Endodermal cell (in vitro differentiated cells): ENCODE results near the gene CX3CR1. TPM values are rescaled to one million over a fixed set of nuclear protein-coding genes. Genes with fewer than 3 reads are reported as not detected.

Experiments used
- DNase-seq: peaks from one replicate; pipeline ENCODE4 v3.0.0-alpha.2; 2017
- H3K27ac ChIP-seq: 2 replicates; pipeline ENCODE4 v1.5.1; 2013; ENCODE audit warnings: mild to moderate bottlenecking, low read depth, low read length, moderate library complexity
- H3K27me3 ChIP-seq: 2 replicates; pipeline ENCODE4 v1.6.1; 2013; ENCODE audit warnings: mild to moderate bottlenecking, low read length, moderate library complexity; ENCODE audit not compliant: insufficient read depth, control insufficient read depth, poor library complexity, severe bottlenecking
- H3K36me3 ChIP-seq: 2 replicates; pipeline ENCODE4 v1.7.0; 2013; ENCODE audit warnings: mild to moderate bottlenecking, low read length, moderate library complexity; ENCODE audit not compliant: control insufficient read depth, insufficient read depth
- H3K4me1 ChIP-seq: one replicate; pipeline ENCODE4 v1.7.0; 2013; ENCODE audit warnings: low read length; ENCODE audit not compliant: control insufficient read depth, insufficient read depth
- H3K4me3 ChIP-seq: 2 replicates; pipeline ENCODE4 v1.5.1; 2013; ENCODE audit warnings: mild to moderate bottlenecking, low read length, moderate library complexity
- H3K9ac ChIP-seq: 2 replicates; pipeline ENCODE4 v1.6.1; 2013; ENCODE audit warnings: mild to moderate bottlenecking, low read length, moderate library complexity; ENCODE audit not compliant: poor library complexity, severe bottlenecking; ENCODE audit errors: extremely low read depth
- H3K9me3 ChIP-seq: 2 replicates; pipeline ENCODE4 v1.6.1; 2013; ENCODE audit warnings: mild to moderate bottlenecking, low read length, moderate library complexity; ENCODE audit not compliant: control insufficient read depth
- H3K27ac Mint-ChIP-seq: 2 replicates; pipeline ENCODE4 v1.8.0; 2020; ENCODE audit warnings: mixed read lengths
- H3K27me3 Mint-ChIP-seq: 2 replicates; pipeline ENCODE4 v1.8.0; 2021; ENCODE audit warnings: mild to moderate bottlenecking, mixed read lengths; ENCODE audit not compliant: insufficient read depth
- H3K36me3 Mint-ChIP-seq: 2 replicates; pipeline ENCODE4 v1.8.0; 2020; ENCODE audit warnings: low read depth, mixed read lengths
- H3K4me1 Mint-ChIP-seq: 2 replicates; pipeline ENCODE4 v1.8.0; 2020; ENCODE audit warnings: mixed read lengths
- H3K4me3 Mint-ChIP-seq: 2 replicates; pipeline ENCODE4 v1.8.0; 2020; ENCODE audit warnings: mild to moderate bottlenecking, moderate library complexity, mixed read lengths
- H3K9me3 Mint-ChIP-seq: 2 replicates; pipeline ENCODE4 v1.8.0; 2020; ENCODE audit warnings: mild to moderate bottlenecking, mixed read lengths
- CTCF ChIP-seq: fragments of 200-600 bp; sonication (generic); conservative IDR thresholded peaks from 2 replicates; pipeline ENCODE4 v1.5.0; 2021; ENCODE audit warnings: antibody characterized with exemption, mild to moderate bottlenecking
- WGBS, 2 experiments: methylation state at CpG; one replicate each; pipeline versions ENCODE4 v1.1.5 to v1.1.7; 2013; ENCODE audit warnings: missing lambda C conversion rate in 2 of 2, mixed read lengths in 1 of 2; ENCODE audit not compliant: insufficient coverage in 1 of 2, insufficient read length in 1 of 2; 5-methylcytosine and 5-hydroxymethylcytosine counted together
- total RNA-seq, 2 donors: library from RNA; stranded (reverse); fragmentation: NEBNext Ultra II Directional in 1 of 2; extraction: Animal tissue kit (Norgen Biotek cat#: 25700) in 1 of 2; gene quantifications; 2 replicates in 1 of 2; 3 replicates in 1 of 2; pipeline ENCODE4 v1.2.1, GENCODE V29; 2021

CX3CR1 gene
- total RNA-seq, 2 donors from 2014 or later: not detected

GRCh38 chr3:39313289-39313688, 33.5 kb upstream of the CX3CR1 start:
- H3K27ac ChIP-seq: no peak overlapping the region
- Mint-ChIP-seq H3K27ac (no peak overlapping the region), H3K4me1 (no peaks in the 10 kb centered on the region), H3K4me3 (no peak overlapping the region), H3K36me3 (no peaks in the 10 kb centered on the region), H3K27me3 (peaks cover 5% of the 10 kb centered on the region), H3K9me3 (peaks cover 34% of the 10 kb centered on the region)
- H3K4me1 ChIP-seq: no peaks in the 10 kb centered on the region
- no peak for TF ChIP-seq CTCF
- H3K9ac ChIP-seq: no peak overlapping the region
- DNase-seq: no peak
- peaks cover 6% of the 10 kb centered on the region for H3K9me3 ChIP-seq
- H3K27me3 ChIP-seq: no peaks in the 10 kb centered on the region
- H3K36me3 ChIP-seq: no peaks in the 10 kb centered on the region
- no peak overlapping the region for H3K4me3 ChIP-seq

GRCh38 chr3:39302178-39302577, 22.3 kb upstream of the CX3CR1 start:
- Histone ChIP-seq H3K36me3 (no peaks in the 10 kb centered on the region), H3K4me3 (no peak overlapping the region), H3K9ac (no peak overlapping the region), H3K27me3 (no peaks in the 10 kb centered on the region), H3K9me3 (peaks cover 7% of the 10 kb centered on the region), H3K27ac (no peak overlapping the region), H3K4me1 (no peaks in the 10 kb centered on the region)
- 100% methylated on average over 1 of the region's 2 CpGs for WGBS, 2 experiments
- H3K27me3 Mint-ChIP-seq: peaks cover 10% of the 10 kb centered on the region
- H3K4me3 Mint-ChIP-seq: no peak overlapping the region
- H3K36me3 Mint-ChIP-seq: no peaks in the 10 kb centered on the region
- H3K9me3 Mint-ChIP-seq: peaks cover 23% of the 10 kb centered on the region
- no peak for TF ChIP-seq CTCF
- DNase-seq: no peak
- no peak overlapping the region for H3K27ac Mint-ChIP-seq
- H3K4me1 Mint-ChIP-seq: no peaks in the 10 kb centered on the region

- H3K9me3 ChIP-seq: peaks cover 7% of the 10 kb centered on the region
- no peak overlapping the region for H3K27ac Mint-ChIP-seq
- no peaks in the 10 kb centered on the region for H3K27me3 ChIP-seq
- TF ChIP-seq CTCF: no peak
- no peaks in the 10 kb centered on the region for H3K4me1 ChIP-seq
- peaks cover 4% of the 10 kb centered on the region for H3K27me3 Mint-ChIP-seq
- H3K36me3 ChIP-seq: no peaks in the 10 kb centered on the region
- H3K36me3 Mint-ChIP-seq: no peaks in the 10 kb centered on the region
- H3K4me1 Mint-ChIP-seq: no peaks in the 10 kb centered on the region
- H3K4me3 Mint-ChIP-seq: no peak overlapping the region
- no peak overlapping the region for H3K27ac ChIP-seq
- no peak overlapping the region for H3K4me3 ChIP-seq
- no peak for DNase-seq
- peaks cover 23% of the 10 kb centered on the region for H3K9me3 Mint-ChIP-seq
- no peak overlapping the region for H3K9ac ChIP-seq
These were observed 19.4 kb upstream of the CX3CR1 start for GRCh38 chr3:39299279-39299678.
